ENCODE data around the gene SHOC1. TPM values are rescaled to one million over a fixed set of nuclear protein-coding genes. Genes with fewer than 3 reads are reported as not detected.
"Not testable (repeated sequence)": the region's sequence is repeated elsewhere in the genome, so short reads cannot be mapped to it uniquely, and the experiment has no call there.

The SHOC1 gene
- total and polyA plus RNA-seq, 5 donors = not detected

DNA sequence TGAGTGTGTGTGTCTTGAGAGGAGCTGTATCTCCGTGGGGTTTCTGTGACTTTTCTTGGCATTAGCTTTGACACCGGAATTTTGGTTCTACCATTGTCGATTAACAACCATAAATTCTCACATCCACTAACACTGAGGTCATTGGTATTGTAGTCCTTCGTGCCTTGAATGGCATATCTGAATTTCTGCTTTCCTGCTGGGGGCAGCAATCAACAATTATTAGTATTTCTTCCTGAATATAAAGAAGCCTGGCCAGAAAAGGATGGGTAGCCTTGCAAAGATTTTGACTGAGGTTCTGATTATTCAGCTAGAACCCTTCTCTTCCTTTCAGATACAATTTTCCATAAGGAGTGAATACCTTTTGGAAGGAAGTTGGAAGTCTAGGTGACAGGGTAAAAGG, 33.5 kb upstream of the SHOC1 start:
- no peak for ATAC-seq
- intact Hi-C loops (cut with DNase I) = no loop called here

GRCh38 chr9:111825468-111826145, 30.9 kb upstream of the SHOC1 start:
- Histone ChIP-seq H3K27ac (ENCODE audit: low read length) (no peak overlapping the region), H3K4me1 (ENCODE audit: control insufficient read depth, insufficient read depth, low read length) (no peaks in the 10 kb centered on the region), H3K9me3 (ENCODE audit: control insufficient read depth, low read length) (no peaks in the 10 kb centered on the region), H3K27me3 (ENCODE audit: control insufficient read depth, insufficient read depth) (no peaks in the 10 kb centered on the region), H3K4me3 (ENCODE audit: low read length) (no peak overlapping the region)
- intact Hi-C loops (cut with DNase I) = no loop called here
- no peak for ATAC-seq
- WGBS = 63% methylated on average over 3 of the region's 3 CpGs
- DNase-seq = no peak

More for the DNA sequence above, 33.5 kb upstream of the SHOC1 start:
- Histone ChIP-seq H3K4me1 (ENCODE audit: control insufficient read depth, insufficient read depth, low read length) (no peaks in the 10 kb centered on the region), H3K9me3 (ENCODE audit: control insufficient read depth, low read length) (no peaks in the 10 kb centered on the region), H3K27me3 (ENCODE audit: control insufficient read depth, insufficient read depth) (no peaks in the 10 kb centered on the region), H3K27ac (ENCODE audit: low read length) (no peak overlapping the region), H3K4me3 (ENCODE audit: low read length) (no peak overlapping the region)
- DNase-seq = no peak
- 56% methylated on average over 4 of the region's 4 CpGs for WGBS

GRCh38 chr9:111821006-111821528, 26.3 kb upstream of the SHOC1 start:
- DNase-seq = no peak
- H3K27me3 ChIP-seq (ENCODE audit: control insufficient read depth, insufficient read depth) = no peaks in the 10 kb centered on the region
- 85% methylated on average over 5 of the region's 5 CpGs for WGBS
- H3K4me1 ChIP-seq (ENCODE audit: control insufficient read depth, insufficient read depth, low read length) = no peaks in the 10 kb centered on the region
- H3K9me3 ChIP-seq (ENCODE audit: control insufficient read depth, low read length) = no peaks in the 10 kb centered on the region
- intact Hi-C loops (cut with DNase I) = no loop called here
- no peak for ATAC-seq
- no peak overlapping the region for H3K4me3 ChIP-seq (ENCODE audit: low read length)
- no peak overlapping the region for H3K27ac ChIP-seq (ENCODE audit: low read length)

DNA sequence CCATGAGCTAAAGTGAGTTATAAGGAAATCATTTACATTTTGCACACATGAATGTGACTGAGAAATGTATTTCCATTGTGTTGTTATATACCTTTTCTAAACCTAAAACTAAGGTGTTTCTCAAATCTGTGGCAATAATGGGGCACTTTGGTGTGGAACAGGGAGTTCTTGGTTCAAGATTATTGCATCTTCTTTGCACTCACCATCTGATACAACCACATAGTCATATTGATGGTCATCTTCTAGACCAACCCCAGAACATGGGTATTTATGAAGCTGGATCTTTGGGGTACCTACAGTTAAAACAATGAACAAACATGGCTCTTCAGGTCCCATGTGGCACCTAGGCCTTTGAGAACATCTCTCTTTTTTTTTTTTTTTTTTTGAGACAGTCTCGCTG, 24.6 kb upstream of the SHOC1 start:
- Histone ChIP-seq H3K27me3 (ENCODE audit: control insufficient read depth, insufficient read depth) (no peaks in the 10 kb centered on the region), H3K27ac (ENCODE audit: low read length) (no peak overlapping the region), H3K4me1 (ENCODE audit: control insufficient read depth, insufficient read depth, low read length) (no peaks in the 10 kb centered on the region), H3K9me3 (ENCODE audit: control insufficient read depth, low read length) (no peaks in the 10 kb centered on the region), H3K4me3 (ENCODE audit: low read length) (no peak overlapping the region)
- WGBS = 100% methylated on average over 1 of the region's 1 CpG
- intact Hi-C loops (cut with DNase I) = loop anchor here in 1 of 4 donors (10.0 kb wide), 1 partner anchor 55 kb away; no protein-coding TSS in a partner anchor
- ATAC-seq (no peak), DNase-seq (no peak)

- intact Hi-C loops (cut with DNase I) = loop anchor here in 1 of 4 donors (10.0 kb wide), 1 partner anchor 59 kb away; no protein-coding TSS in a partner anchor
- Histone ChIP-seq H3K4me3 (ENCODE audit: low read length) (no peak overlapping the region), H3K27ac (ENCODE audit: low read length) (no peak overlapping the region), H3K4me1 (ENCODE audit: control insufficient read depth, insufficient read depth, low read length) (no peaks in the 10 kb centered on the region), H3K9me3 (ENCODE audit: control insufficient read depth, low read length) (no peaks in the 10 kb centered on the region), H3K27me3 (ENCODE audit: control insufficient read depth, insufficient read depth) (no peaks in the 10 kb centered on the region)
- no peak for DNase-seq
- WGBS = 88% methylated on average over 7 of the region's 7 CpGs
- no peak for ATAC-seq
Measured at GRCh38 chr9:111815285-111816070, 20.7 kb upstream of the SHOC1 start.

- WGBS = 79% methylated on average over 3 of the region's 3 CpGs
- Histone ChIP-seq H3K4me1 (ENCODE audit: control insufficient read depth, insufficient read depth, low read length) (no peaks in the 10 kb centered on the region), H3K9me3 (ENCODE audit: control insufficient read depth, low read length) (no peaks in the 10 kb centered on the region), H3K4me3 (ENCODE audit: low read length) (no peak overlapping the region), H3K27ac (ENCODE audit: low read length) (no peak overlapping the region), H3K27me3 (ENCODE audit: control insufficient read depth, insufficient read depth) (no peaks in the 10 kb centered on the region)
- intact Hi-C loops (cut with DNase I) = loop anchor here in 1 of 4 donors (10.0 kb wide), 1 partner anchor 62 kb away; no protein-coding TSS in a partner anchor
- DNase-seq = no peak
- ATAC-seq = no peak
Measured at GRCh38 chr9:111812337-111812736, 17.6 kb upstream of the SHOC1 start.

- Histone ChIP-seq H3K9me3 (ENCODE audit: control insufficient read depth, low read length) (no peaks in the 10 kb centered on the region), H3K4me1 (ENCODE audit: control insufficient read depth, insufficient read depth, low read length) (no peaks in the 10 kb centered on the region), H3K27ac (ENCODE audit: low read length) (no peak overlapping the region), H3K27me3 (ENCODE audit: control insufficient read depth, insufficient read depth) (no peaks in the 10 kb centered on the region), H3K4me3 (ENCODE audit: low read length) (no peak overlapping the region)
- intact Hi-C loops (cut with DNase I) = loop anchor here in 1 of 4 donors (10.0 kb wide), 1 partner anchor 64 kb away; no protein-coding TSS in a partner anchor
- DNase-seq (no peak), ATAC-seq (no peak)
- WGBS = 90% methylated on average over 4 of the region's 4 CpGs
Measured at GRCh38 chr9:111810908-111811307, 16.2 kb upstream of the SHOC1 start.

DNA sequence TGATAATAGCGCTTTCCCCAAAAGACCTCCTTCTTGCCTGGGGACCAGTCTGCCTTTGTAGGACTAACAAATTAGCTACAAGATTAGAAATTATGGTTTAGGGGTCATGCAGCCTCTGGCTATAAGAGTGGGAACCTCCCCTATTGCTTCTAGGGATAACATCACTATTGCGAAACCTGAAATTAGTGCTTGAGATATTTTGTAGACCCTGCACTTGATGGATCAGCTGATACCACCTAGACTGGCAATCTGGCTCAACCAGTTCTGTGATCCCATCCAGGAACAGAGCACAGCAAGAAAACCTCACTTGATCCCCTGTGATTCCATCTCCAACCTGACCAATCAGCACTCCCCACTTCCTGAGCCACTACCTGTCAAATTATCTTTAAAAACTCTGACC, 15.7 kb upstream of the SHOC1 start:
- DNase-seq; H3K27me3 ChIP-seq (ENCODE audit: control insufficient read depth, insufficient read depth); H3K4me3 ChIP-seq (ENCODE audit: low read length); H3K9me3 ChIP-seq (ENCODE audit: control insufficient read depth, low read length); H3K27ac ChIP-seq (ENCODE audit: low read length); ATAC-seq; H3K4me1 ChIP-seq (ENCODE audit: control insufficient read depth, insufficient read depth, low read length): not testable (repeated sequence)
- WGBS = 99% methylated on average over 2 of the region's 2 CpGs
- intact Hi-C loops (cut with DNase I) = loop anchor here in 1 of 4 donors (10.0 kb wide), 1 partner anchor 64 kb away; no protein-coding TSS in a partner anchor

DNA sequence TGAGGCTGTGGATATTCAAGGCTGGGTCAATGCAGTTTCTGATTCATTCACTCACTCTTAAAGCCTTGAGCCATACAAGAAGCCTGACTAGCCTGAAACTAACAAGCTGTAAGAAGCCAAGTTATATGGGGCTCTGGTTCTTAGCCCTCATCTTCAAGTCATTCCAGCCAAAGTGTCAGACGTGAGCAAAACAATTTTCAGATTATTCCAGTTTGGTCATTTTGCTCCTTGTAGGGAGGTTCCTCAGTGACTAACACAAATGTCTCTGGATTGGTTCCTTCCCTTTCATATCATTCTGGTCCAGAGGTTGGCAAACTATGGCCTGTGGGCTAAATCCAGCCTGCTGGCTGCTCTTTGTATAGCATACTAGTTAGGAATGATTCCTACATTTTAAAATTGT, 12.5 kb upstream of the SHOC1 start:
- intact Hi-C loops (cut with DNase I) = no loop called here
- WGBS = 86% methylated on average over 1 of the region's 1 CpG
- Histone ChIP-seq H3K9me3 (ENCODE audit: control insufficient read depth, low read length) (no peaks in the 10 kb centered on the region), H3K4me1 (ENCODE audit: control insufficient read depth, insufficient read depth, low read length) (no peaks in the 10 kb centered on the region), H3K27me3 (ENCODE audit: control insufficient read depth, insufficient read depth) (no peaks in the 10 kb centered on the region), H3K27ac (ENCODE audit: low read length) (no peak overlapping the region), H3K4me3 (ENCODE audit: low read length) (no peak overlapping the region)
- no peak for DNase-seq
- no peak for ATAC-seq

- H3K9me3 ChIP-seq (ENCODE audit: control insufficient read depth, low read length) = no peaks in the 10 kb centered on the region
- H3K27me3 ChIP-seq (ENCODE audit: control insufficient read depth, insufficient read depth) = no peaks in the 10 kb centered on the region
- 86% methylated on average over 2 of the region's 2 CpGs for WGBS
- ATAC-seq = no peak
- DNase-seq = no peak
- H3K27ac ChIP-seq (ENCODE audit: low read length) = no peak overlapping the region
- H3K4me1 ChIP-seq (ENCODE audit: control insufficient read depth, insufficient read depth, low read length) = no peaks in the 10 kb centered on the region
- H3K4me3 ChIP-seq (ENCODE audit: low read length) = no peak overlapping the region
- intact Hi-C loops (cut with DNase I) = no loop called here
Measured at GRCh38 chr9:111806259-111806658, 11.5 kb upstream of the SHOC1 start.

DNA sequence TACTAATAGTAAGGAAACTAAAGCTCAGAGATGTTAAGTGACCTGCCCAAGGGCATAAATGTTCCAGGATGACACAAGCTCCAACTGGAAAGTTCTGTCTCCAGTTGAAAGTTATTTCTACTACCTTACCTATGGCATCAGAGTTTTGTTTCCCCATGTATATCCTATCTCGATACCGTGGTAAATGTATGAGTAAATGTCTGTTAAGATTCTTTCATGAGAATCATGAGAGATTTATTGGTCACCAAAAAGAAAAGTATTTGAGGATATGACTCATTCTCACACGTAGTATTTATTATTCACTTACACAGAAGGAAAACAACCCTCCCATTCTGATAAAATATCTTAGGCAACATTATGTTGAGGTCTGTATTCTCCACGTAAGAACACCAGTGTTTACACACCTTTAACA, 11.1 kb upstream of the SHOC1 start:
- Histone ChIP-seq H3K27ac (ENCODE audit: low read length) (no peak overlapping the region), H3K4me1 (ENCODE audit: control insufficient read depth, insufficient read depth, low read length) (no peaks in the 10 kb centered on the region), H3K9me3 (ENCODE audit: control insufficient read depth, low read length) (no peaks in the 10 kb centered on the region), H3K4me3 (ENCODE audit: low read length) (no peak overlapping the region), H3K27me3 (ENCODE audit: control insufficient read depth, insufficient read depth) (no peaks in the 10 kb centered on the region)
- intact Hi-C loops (cut with DNase I) = no loop called here
- WGBS = 63% methylated on average over 4 of the region's 4 CpGs
- DNase-seq (no peak), ATAC-seq (no peak)

Measured in right cardiac atrium (tissue), 5 donors.